Left lung (tissue), 10 donors: ENCODE measurements around the gene FBXO40. TPM values are rescaled to one million over a fixed set of nuclear protein-coding genes. Genes with fewer than 3 reads are reported as not detected.
A peak's percentile ranks its signal among the peaks of the same experiment; 100 is the strongest.

Experiments
- ATAC-seq: fragments of 200-7000 bp; cut with Tn5 transposase; one replicate; pipeline ENCODE4 v1.9.1; 2020; ENCODE audit warnings: moderate library complexity
- DNase-seq, 4 donors: peaks; one replicate each; pipeline ENCODE4 v3.0.0-alpha.2; 2013 to 2020
- H3K27ac ChIP-seq, 2 donors: fragments of 200-600 bp; sonication (generic) in 1 of 2; one replicate each; pipeline versions ENCODE4 v1.5.0 to v1.8.0; 2020 to 2021
- H3K27me3 ChIP-seq, 2 donors: fragments of 200-600 bp; sonication (generic) in 1 of 2; one replicate each; pipeline versions ENCODE4 v1.5.0 to v1.8.0; 2020 to 2021
- H3K36me3 ChIP-seq, 2 donors: fragments of 200-600 bp; sonication (generic) in 1 of 2; one replicate each; pipeline versions ENCODE4 v1.5.0 to v1.8.0; 2020 to 2021
- H3K4me1 ChIP-seq, 2 donors: fragments of 200-600 bp; one replicate each; pipeline ENCODE4 v1.8.0; 2021
- H3K4me3 ChIP-seq, 2 donors: fragments of 200-600 bp; sonication (generic) in 1 of 2; one replicate each; pipeline versions ENCODE4 v1.5.0 to v1.8.0; 2020 to 2021; ENCODE audit warnings: mild to moderate bottlenecking in 1 of 2
- H3K9me3 ChIP-seq, 2 donors: fragments of 200-600 bp; sonication (generic) in 1 of 2; one replicate each; pipeline versions ENCODE4 v1.5.0 to v1.8.0; 2020 to 2021
- intact Hi-C, 2 donors: fragments of 100-400 bp; cut with DNase I; formaldehyde crosslinking; loops; one replicate each; pipeline versions ENCODE4 v1.11.2 to v1.14.2; 2022
- polyA plus RNA-seq, 6 donors: library from polyadenylated mRNA; unstranded; fragments of 120-200 nt; gene quantifications; one replicate each; pipeline ENCODE4 v1.2.1, GENCODE V29; 2013; ENCODE audit not compliant: insufficient read length in 6 of 6
- total RNA-seq, 2 donors: library from RNA; stranded (reverse); fragmentation: NEBNext Ultra II Directional; extraction: Animal tissue kit (Norgen Biotek cat#: 25700); gene quantifications; one replicate each; pipeline ENCODE4 v1.2.1, GENCODE V29; 2021
- TF ChIP-seq, protein P1 (sequence below), 2 donors: fragments of 200-600 bp; sonication (generic) in 1 of 2; IDR thresholded peaks; one replicate each; pipeline versions ENCODE4 v1.5.0 to v1.8.0; 2021; ENCODE audit warnings: antibody characterized with exemption in 2 of 2
- donor health status: DM: no; HTN: yes; CAD: no.
- donor health status: DM: no; HTN: no; CAD: no.

Gene FBXO40
- total and polyA plus RNA-seq, 8 donors = 0.03 to 0.10 (median 0.04) TPM

- ATAC-seq (no peak), DNase-seq (no peak)
- Histone ChIP-seq H3K4me3 (no peak overlapping the region), H3K36me3 (peaks cover 5 to 64% of the 10 kb centered on the region in 2 donors), H3K27ac (no peak overlapping the region), H3K27me3 (no peaks in the 10 kb centered on the region), H3K9me3 (no peaks in the 10 kb centered on the region), H3K4me1 (peaks cover 0 to 60% of the 10 kb centered on the region in 2 donors)
- intact Hi-C loops = no loop called here
- TF ChIP-seq, protein P1, sequence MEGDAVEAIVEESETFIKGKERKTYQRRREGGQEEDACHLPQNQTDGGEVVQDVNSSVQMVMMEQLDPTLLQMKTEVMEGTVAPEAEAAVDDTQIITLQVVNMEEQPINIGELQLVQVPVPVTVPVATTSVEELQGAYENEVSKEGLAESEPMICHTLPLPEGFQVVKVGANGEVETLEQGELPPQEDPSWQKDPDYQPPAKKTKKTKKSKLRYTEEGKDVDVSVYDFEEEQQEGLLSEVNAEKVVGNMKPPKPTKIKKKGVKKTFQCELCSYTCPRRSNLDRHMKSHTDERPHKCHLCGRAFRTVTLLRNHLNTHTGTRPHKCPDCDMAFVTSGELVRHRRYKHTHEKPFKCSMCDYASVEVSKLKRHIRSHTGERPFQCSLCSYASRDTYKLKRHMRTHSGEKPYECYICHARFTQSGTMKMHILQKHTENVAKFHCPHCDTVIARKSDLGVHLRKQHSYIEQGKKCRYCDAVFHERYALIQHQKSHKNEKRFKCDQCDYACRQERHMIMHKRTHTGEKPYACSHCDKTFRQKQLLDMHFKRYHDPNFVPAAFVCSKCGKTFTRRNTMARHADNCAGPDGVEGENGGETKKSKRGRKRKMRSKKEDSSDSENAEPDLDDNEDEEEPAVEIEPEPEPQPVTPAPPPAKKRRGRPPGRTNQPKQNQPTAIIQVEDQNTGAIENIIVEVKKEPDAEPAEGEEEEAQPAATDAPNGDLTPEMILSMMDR (IDR thresholded peaks at IDR 0.05) = no peak
Measured at GRCh38 chr3:121663171-121663847, 70.1 kb downstream of the FBXO40 start.

GRCh38 chr3:121665488-121665887 is 72.3 kb downstream of the FBXO40 start:
- H3K4me3 ChIP-seq = no peak overlapping the region
- peaks cover 0 to 44% of the 10 kb centered on the region in 2 donors for H3K4me1 ChIP-seq
- intact Hi-C loops = no loop called here
- no peak for ATAC-seq
- H3K27me3 ChIP-seq = no peaks in the 10 kb centered on the region
- peaks cover 5 to 75% of the 10 kb centered on the region in 2 donors for H3K36me3 ChIP-seq
- H3K9me3 ChIP-seq = no peaks in the 10 kb centered on the region
- TF ChIP-seq, protein P1 (IDR thresholded peaks at IDR 0.05) = no peak
- no peak for DNase-seq
- peak overlapping the region in 1 of 2 donors; percentile 89 for H3K27ac ChIP-seq

DNA sequence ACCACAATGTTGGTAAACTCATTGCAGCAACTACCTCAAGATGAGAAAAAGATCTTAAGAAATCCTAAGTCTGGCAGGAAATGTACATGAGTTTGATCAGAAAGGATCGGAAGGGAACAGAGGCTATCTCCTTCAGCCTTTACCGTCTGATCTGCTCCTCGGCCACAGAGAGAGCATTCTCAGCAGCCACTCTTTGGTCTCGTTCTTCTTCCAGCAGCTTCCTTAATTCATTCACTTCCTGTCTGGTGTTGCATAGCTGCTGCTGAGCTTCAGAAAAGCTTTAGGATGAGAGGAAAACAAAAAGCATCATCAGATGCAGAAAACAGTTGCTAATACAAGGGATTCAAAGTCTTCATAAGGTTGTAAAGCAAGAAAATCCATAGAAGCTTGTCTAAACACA is 74.2 kb downstream of the FBXO40 start:
- Histone ChIP-seq H3K27ac (peak overlapping the region in 1 of 2 donors; percentile 89), H3K36me3 (peaks cover 5 to 85% of the 10 kb centered on the region in 2 donors), H3K4me1 (peaks cover 0 to 42% of the 10 kb centered on the region in 2 donors), H3K27me3 (no peaks in the 10 kb centered on the region), H3K9me3 (no peaks in the 10 kb centered on the region), H3K4me3 (no peak overlapping the region)
- ATAC-seq (peak; percentile 22), DNase-seq (no peak)
- intact Hi-C loops = no loop called here
- TF ChIP-seq, protein P1 (IDR thresholded peaks at IDR 0.05) = no peak

DNA sequence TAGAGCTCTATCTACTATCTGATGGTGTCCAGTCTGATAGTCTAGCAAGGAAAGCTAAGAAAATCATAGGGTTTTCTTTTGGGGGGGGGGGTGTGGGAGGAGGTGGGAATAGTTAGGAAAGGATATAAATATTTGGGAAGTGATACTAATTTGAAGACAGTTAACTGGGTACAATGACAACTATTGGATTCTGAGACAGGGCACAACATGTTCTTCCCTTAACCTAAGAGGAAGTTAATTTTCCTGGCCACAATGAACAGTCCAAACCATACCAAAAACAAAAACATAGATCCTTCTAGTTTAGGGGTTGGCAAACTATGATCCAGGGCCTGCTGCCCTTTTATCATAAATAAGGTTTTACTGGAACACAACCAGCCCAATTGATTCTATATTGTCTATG is 77.5 kb downstream of the FBXO40 start:
- Histone ChIP-seq H3K4me3 (no peak overlapping the region), H3K27me3 (no peaks in the 10 kb centered on the region), H3K4me1 (peaks cover 0 to 34% of the 10 kb centered on the region in 2 donors), H3K27ac (peak overlapping the region in 1 of 2 donors; percentile 7), H3K9me3 (no peaks in the 10 kb centered on the region), H3K36me3 (peaks cover 5 to 84% of the 10 kb centered on the region in 2 donors)
- DNase-seq = no peak
- intact Hi-C loops = no loop called here
- TF ChIP-seq, protein P1 (IDR thresholded peaks at IDR 0.05) = no peak
- ATAC-seq = no peak

- intact Hi-C loops = no loop called here
- peaks cover 0 to 85% of the 10 kb centered on the region in 2 donors for H3K36me3 ChIP-seq
- DNase-seq (no peak), ATAC-seq (no peak)
- no peaks in the 10 kb centered on the region for H3K27me3 ChIP-seq
- no peak overlapping the region for H3K27ac ChIP-seq
- no peak overlapping the region for H3K4me3 ChIP-seq
- TF ChIP-seq, protein P1 (IDR thresholded peaks at IDR 0.05) = no peak
- H3K4me1 ChIP-seq = no peaks in the 10 kb centered on the region
- H3K9me3 ChIP-seq = no peaks in the 10 kb centered on the region
Measured at GRCh38 chr3:121677141-121677540, 84.0 kb downstream of the FBXO40 start.

Other genes starting within 250 kb of the FBXO40 start
- 1 to 10 TPM; 1.7 to 2.1 TPM for gene POLQ, start 47.4 kb upstream of the FBXO40 start, total RNA-seq
- 10 to 100 TPM in 1 of 6 donors, 1 to 10 TPM in 5; 4.7 to 10.4 (median 7.1) TPM for gene POLQ, start 47.4 kb upstream of the FBXO40 start, polyA plus RNA-seq
- gene ARGFX, start 25.4 kb upstream of the FBXO40 start, total RNA-seq = not detected
- gene ARGFX, start 25.4 kb upstream of the FBXO40 start, polyA plus RNA-seq = under 1 TPM in 1 of 6 donors, not detected in 5; 0.17 TPM
- gene HCLS1, start 67.5 kb downstream of the FBXO40 start, total RNA-seq = 10 to 100 TPM; 37.4 to 98.6 TPM
- 1 to 10 TPM; 5.9 to 9.3 (median 7.4) TPM for gene HCLS1, start 67.5 kb downstream of the FBXO40 start, polyA plus RNA-seq
- 10 to 100 TPM; 45.9 to 63.3 TPM for gene GOLGB1, start 156.4 kb downstream of the FBXO40 start, total RNA-seq
- gene GOLGB1, start 156.4 kb downstream of the FBXO40 start, polyA plus RNA-seq = 10 to 100 TPM; 55.4 to 75.7 (median 72.3) TPM
- 10 to 100 TPM; 11.9 to 23.9 TPM for gene IQCB1, start 241.7 kb downstream of the FBXO40 start, total RNA-seq
- gene IQCB1, start 241.7 kb downstream of the FBXO40 start, polyA plus RNA-seq = 10 to 100 TPM; 34.6 to 50.6 (median 40.2) TPM
- 10 to 100 TPM in 1 of 2 donors, 1 to 10 TPM in 1; 5.1 to 13.5 TPM for gene EAF2, start 241.8 kb downstream of the FBXO40 start, total RNA-seq
- 1 to 10 TPM; 3.6 to 4.6 (median 3.8) TPM for gene EAF2, start 241.8 kb downstream of the FBXO40 start, polyA plus RNA-seq